Skin of body (tissue), 2 donors: Measurements from ENCODE around the gene COTL1. TPM values are rescaled to one million over a fixed set of nuclear protein-coding genes. Genes with fewer than 3 reads are reported as not detected.
A peak's percentile ranks its signal among the peaks of the same experiment; 100 is the strongest.

Experiments
- DNase-seq: peaks from one replicate; lab custom pipeline; 2025; lab: John Stamatoyannopoulos, UW
- total RNA-seq: library from RNA; depleted of rRNA; stranded (reverse); fragments of >200 nt; gene quantifications from one replicate; pipeline ENCODE4 v1.2.3, GENCODE V29; 2014

Gene COTL1
- 14.6 TPM for total RNA-seq

GRCh38 chr16:84617791-84618580 lies at the start of gene COTL1:
Gene COTL1 (minus strand): TSS chr16:84618078. CDS start chr16:84617914, 164 bp downstream.
- peak; percentile 85 for DNase-seq

- DNase-seq = no peak
Observed at GRCh38 chr16:84665843-84666242, 48.0 kb upstream of the COTL1 start.

GRCh38 chr16:84665359-84665758 lies 47.5 kb upstream of the COTL1 start:
- DNase-seq = no peak

DNA sequence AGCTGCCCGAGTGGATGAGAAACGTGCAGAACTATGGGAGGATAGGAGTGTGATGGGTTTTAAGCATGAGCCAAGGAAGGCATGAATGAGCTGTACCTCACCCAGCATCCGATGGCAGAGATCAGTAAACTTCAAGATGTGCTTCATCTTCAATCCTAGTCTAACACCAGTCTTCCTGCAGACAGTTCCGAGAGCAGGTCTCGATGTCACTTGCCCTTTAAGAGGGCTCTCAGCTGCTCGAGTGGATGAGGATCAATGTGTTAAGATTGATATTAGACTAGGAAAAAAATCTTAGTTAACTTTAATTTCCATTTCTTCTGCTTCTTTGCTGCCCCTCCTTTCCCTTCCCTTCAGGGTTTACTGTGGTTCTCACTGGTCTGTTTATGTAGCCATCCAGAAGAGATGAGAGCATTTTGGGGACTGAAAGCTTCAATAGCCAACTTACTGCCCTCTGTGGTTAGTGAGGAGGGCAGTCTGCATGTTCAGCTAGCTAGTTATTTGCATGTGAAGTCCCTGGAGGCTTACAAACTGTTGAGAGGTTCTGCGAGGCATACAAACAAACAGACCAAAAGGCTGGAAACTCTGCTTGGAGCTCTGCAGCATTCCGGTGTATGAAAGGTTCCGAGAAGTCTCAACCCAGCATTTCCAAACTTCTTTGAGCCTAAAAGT lies 45.7 kb upstream of the COTL1 start:
- DNase-seq = no peak

- no peak for DNase-seq
Observed at GRCh38 chr16:84662471-84662870, 44.6 kb upstream of the COTL1 start.

GRCh38 chr16:84661418-84662060 lies 43.7 kb upstream of the COTL1 start:
- DNase-seq = no peak

DNA sequence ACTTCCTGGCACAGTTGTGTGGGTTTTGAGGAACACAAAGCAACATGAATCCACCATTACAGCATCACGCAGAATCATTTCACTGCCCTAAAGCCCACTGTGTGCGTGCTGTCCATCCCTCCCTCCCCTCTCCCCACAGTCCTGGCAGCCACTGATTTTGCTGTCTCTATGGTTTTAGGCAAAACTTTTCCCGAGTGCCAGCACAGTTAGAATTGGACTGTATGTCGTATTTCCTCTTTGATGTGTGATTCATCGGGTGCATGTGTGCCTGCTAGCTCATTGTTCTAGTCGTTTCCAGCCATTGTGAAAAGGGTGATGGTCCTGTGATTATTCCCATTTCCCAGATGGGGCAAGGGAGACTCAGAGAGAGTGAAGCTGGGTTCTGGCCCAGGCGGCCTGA lies 43.1 kb upstream of the COTL1 start:
- no peak for DNase-seq

- no peak for DNase-seq
Observed at GRCh38 chr16:84659656-84660300, 41.9 kb upstream of the COTL1 start.

DNA sequence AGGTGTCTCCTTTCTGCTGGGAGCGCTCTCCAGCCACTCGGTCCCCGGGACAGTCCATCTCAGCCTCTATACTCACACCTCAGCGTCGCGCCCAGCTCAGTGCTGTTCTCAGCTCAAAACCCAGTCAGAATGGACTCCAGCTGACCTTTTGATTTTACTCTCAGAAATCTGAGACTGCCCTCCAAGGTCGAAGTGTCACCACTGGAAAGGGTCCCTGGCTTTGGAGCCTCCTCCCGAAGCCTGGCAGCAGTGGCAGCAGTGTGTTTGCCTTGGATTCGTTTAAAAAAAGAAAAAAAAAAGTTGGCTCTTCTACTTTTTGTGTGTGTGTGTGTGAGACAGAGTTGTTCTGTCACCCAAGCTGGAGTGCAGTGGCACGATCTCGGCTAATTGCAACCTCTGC lies 40.8 kb upstream of the COTL1 start:
- DNase-seq = no peak

DNA sequence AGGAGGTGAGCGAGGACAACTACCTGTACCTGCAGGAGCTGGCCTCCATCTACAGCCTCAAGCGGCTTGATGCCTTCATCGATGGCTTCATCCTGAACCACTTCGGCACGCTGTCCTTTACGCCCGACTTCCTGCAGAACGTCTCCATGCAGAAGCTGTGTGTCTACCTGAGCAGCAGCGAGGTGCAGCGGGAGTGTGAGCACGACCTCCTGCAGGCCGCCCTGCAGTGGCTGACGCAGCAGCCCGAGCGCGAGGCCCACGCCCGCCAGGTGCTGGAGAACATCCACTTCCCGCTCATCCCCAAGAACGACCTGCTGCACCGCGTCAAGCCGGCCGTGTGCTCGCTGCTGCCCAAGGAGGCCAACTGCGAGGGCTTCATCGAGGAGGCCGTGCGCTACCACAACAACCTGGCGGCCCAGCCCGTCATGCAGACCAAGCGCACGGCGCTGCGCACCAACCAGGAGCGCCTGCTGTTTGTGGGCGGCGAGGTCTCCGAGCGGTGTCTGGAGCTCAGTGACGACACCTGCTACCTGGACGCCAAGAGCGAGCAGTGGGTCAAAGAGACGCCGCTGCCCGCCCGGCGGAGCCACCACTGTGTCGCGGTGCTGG lies 39.5 kb upstream of the COTL1 start:
- no peak for DNase-seq

- no peak for DNase-seq
Observed at GRCh38 chr16:84656649-84657048, 38.8 kb upstream of the COTL1 start.

DNA sequence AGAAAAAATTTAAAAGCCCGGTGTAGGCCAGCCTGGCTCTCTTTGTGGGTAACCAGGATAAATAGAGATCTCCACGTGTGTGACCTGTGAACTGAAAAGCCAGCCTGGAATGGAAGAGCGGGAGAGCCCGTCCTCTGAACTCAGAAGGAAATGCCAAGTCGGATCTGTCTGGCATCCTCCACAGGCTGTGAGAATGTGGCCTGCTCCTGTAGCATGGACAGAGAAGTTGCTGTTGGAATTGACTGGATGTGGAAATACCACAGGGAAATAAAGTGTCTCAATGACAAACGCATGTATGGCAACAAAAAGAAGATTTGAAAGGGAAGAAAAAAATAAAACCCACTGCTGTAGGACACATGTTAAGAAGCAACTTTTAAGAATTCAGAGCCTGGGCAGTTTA lies 37.1 kb upstream of the COTL1 start:
- DNase-seq = no peak

DNA sequence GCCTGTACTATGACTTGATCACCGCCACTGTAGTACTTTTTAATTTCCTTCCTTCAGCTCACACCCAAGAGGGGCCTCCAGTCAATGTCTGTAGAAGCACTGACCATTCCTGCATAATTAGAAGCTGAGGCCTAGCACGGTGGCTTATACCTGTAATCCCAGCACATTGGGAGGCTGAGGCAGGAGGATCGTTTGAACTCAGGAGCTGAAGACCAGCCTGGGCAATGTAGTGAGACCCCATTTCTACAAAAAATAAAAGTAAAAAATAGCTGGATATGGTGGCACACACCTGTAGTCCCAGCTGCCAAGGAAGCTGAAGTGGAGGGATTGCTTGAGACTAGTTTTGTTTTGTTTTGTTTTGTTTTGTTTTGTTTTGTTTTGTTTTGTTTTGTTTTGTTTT lies 36.4 kb upstream of the COTL1 start:
- no peak for DNase-seq

DNA sequence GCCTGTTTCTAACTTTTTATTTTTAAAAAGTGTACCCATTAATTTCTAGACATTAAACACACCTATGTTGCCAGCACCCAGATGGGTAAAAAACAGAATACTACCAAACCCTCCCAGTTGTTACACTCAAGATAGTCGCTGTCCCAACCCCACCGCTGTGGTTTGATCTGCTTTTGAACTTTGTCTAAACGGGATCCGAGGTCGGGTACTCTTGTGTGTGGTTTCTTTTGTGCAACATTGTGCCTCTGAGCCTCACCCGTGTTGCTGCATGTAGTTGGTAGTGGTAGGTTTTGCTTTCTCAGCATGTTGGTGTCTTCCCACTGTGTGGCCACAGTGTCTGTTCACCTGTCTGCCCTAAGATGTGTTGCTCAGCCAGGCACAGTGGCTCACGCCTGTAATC lies 34.7 kb upstream of the COTL1 start:
- no peak for DNase-seq

- no peak for DNase-seq
Observed at GRCh38 chr16:84650062-84650991, 32.4 kb upstream of the COTL1 start.

GRCh38 chr16:84649511-84649861 lies 31.6 kb upstream of the COTL1 start:
- no peak for DNase-seq

DNA sequence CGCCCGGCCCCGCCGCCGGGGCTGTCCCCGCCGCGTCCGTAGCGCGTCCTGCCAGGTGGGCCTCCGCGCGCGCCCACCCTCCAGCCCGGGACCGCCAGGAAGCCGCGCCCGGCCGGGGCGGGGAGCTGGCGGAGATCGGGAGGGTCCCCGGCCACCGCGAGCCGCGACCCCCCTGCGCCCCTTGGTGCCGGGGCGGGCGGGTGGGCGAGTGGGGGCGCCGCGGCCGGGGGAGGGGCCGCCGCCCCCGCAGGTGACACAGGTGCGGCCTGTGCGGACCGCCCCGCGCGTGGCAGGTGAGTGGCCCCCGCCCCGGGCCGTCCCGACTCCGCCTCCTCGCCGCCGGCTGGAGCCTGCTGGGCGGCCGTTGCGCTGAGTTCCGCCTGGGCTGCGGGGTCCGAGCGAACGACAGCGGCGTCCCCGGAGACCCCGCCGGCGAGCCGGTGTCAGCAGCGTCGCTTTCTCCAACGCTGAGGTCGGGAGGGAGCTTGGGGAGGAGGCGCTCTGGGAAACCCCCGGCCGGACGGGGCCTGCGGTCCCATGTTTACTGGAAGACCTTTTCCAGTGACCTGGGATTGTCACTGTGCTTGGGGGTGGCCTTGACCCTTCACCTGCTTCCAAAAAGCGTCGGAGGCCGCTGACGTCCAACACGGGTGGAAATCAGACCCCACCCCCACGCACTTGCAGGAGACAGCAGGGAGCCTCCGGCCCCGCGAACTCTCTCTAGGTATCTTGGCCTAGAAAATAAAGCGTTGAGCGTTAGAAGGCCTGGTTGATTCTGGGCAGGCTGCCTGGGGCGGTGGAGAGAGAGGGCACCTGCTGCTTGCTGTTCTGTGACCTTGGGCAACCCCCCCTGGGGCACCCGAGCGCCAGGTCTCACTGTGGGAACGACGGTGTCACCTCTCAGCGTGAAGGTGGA lies 31.0 kb upstream of the COTL1 start:
- DNase-seq = no peak

DNA sequence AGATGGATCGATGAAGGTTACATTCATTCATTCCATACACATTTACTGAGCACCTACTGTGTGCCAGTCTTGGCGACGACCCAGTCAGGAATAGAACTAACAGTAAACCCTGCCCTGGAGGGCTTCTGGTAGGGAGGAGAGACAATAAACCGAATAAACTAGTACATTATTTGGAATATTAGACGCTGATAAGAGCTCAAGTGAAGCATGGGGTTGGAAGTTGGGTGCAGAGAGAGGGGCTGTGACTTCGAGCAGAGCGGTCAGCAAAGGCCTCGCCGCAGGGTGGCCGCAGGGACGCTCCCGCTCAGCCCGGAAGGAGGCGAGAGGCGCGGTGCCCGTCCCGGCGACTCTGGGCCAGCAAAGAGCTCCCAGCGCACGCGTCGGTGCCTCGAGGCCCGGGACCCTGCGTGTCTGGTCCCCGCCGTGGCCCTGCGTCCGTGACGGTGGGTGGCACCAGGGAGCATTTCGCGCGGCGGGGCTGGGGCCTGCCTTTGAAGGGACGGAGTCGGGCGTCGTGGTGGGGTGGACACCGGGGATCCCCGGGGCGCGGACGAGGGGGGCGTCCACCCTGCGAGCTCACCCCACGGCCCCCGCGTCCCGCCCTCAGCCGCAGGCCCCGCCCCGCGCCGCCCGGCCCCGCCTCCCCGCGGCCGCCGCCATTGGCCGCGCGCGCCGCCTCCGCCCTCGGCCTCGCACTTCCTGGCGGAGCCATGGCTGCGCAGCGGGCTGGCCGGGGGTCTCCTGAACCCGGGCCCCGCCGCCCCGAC lies 30.1 kb upstream of the COTL1 start, which contains the start of gene KLHL36:
Gene KLHL36, plus strand, starts transcription at position 684 of the 767 bp plus-strand sequence. CDS start 2,357 bp downstream, outside the sequence.
- no peak for DNase-seq

DNA sequence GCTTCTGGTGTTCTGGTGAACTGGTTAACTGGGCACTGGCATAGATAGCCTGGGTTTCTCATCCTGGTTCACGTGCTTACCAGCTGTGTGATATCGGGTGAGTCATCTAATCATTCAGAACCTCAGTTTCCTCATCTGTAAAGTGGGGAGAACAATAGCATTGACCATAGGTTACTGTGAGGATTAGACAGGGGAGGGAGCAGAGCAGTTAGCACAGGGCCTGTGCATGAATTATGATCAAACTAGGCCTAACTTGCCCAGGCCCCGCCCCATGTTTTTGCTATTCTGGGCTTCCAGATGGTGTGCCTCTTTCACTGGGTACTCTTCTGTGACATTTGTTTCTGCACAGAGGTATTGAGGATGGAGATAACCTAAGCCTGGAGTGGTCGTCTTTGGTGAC lies 25.8 kb upstream of the COTL1 start:
- no peak for DNase-seq
